NCI-H1105 treated with DMSO at 0.1 percent for 48 hours (cell line): ENCODE results near the gene IP6K3.

ENCODE experiments used
- DNase-seq: peaks from one replicate; lab custom pipeline; 2025; lab: John Stamatoyannopoulos, UW

IP6K3 gene

DNA sequence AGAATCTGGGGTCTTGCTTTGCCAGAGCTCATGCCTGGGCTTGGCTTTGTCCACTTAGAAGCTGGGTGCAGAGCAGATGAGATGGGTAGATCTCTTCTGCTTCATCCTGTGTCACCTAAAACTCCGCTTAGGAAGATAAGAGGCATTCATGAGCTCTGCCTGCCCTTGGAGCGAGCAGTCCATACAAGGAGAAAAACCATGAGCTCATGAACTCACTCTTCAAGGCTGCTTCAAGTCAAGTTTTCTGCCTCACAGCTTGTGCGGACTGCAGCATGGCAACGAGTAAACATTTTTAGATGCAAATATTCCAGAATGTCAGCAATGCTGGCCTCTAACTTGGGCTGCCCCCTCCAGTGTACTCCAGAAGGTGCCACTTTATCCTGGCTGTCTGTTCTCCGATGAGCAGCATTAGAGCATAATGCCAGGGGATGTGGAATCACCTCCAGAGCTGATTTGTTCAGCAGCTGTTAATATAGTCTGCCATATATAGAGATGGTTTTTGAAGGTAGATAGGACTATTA, 24.5 kb downstream of the IP6K3 start:
- DNase-seq: no peak

GRCh38 chr6:33721508-33721907, 25.2 kb downstream of the IP6K3 start:
- DNase-seq: no peak

DNA sequence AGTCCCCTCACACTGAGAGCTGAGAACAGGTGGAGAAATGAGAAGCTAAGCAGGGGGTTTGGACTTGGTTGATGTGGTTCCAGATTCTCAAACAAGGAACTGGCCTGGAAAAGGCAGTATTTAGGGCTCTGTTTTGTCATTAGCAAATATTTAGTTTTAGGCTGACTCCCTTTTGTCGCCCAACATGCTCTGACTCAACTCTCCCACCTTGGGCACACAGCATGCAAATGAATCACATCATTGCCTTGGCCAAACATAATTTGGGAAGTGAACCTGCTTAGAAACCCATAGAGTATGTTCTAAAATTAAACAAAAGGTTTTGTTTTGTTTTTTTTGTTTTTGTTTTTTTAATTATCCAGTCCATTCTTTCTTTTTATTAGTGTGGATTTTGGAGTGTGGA, 25.7 kb downstream of the IP6K3 start:
- DNase-seq: no peak

- DNase-seq: no peak
Measured at GRCh38 chr6:33719326-33719987, 27.2 kb downstream of the IP6K3 start.

DNA sequence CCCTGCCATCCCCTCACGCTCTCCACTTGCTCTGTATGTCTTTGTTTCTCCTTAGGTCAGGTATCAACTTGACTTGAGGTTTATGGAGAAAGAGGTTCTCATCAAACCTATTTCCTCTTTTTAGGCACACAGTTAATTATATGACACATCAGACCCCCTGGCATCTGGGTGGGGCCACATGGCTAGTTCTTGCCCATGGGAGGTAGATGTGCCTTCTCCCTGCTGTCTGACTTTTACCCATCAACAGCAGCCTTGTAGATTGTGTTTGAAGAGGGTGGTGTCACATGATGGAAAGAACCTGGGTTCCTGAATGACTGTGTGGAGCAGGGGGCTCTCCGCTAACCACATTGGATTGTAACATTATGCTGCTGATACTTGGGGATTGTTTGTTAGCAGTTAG, 28.0 kb downstream of the IP6K3 start:
- DNase-seq: no peak

DNA sequence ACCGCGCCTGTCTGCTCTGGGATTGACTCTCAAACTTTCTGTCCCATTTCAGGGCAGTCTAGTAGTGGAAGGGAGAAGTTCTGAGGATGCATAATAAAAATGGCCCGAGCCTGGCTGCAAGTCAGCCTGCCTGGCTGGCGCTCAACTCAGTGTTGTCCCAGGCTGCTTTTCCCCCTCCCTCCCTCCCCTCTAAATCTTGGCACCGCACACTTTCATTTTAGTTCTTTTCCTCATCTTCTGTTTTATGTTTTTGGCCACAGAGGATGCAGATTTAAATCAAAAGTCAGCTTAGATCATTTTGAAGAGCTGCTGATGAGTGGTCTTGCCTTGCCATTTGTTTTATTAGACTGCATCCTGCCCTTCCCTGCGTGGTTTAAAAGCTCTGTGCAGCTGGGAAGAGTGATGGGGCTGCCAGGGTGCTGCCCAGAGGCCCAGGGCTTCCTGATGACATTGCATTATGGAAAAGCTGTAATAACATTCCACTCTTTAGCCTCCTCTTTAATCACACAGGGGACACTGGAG, 28.7 kb downstream of the IP6K3 start:
- DNase-seq: no peak

DNA sequence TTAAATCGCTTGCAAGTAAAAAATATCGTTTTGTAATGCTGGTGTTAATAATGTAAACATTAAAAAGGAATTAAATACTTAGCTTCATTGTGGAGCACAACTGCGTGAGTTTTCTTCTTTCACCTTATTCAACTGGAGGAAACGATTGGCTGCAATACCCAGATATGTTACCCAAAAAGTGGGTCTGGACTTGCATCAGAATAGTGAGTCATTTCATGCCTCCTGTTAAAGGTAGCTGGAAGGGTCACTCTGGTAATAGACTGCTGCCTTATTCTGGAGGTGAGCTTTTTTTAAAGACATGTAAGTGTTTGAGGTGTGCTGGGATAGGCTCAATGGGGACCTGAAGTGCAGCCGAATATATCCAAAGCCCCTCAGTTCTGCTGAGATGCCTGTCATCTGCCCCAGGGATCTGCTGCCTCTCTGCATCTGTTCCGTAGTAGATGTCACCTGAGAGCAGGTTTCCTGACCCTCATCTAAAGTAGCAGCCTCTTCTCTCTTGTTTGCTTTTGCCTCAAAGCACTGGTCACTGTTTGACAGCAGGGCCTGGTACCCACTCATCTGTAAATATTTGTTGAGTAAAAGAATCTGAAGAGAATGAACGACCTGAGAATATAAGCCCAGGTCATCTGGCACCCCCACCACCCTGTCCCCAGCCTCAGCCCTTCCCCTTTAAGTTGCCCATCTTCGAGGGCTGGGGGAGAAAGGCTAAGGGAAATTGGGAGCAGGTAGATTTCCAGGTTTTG, 29.6 kb downstream of the IP6K3 start:
- DNase-seq: no peak

- DNase-seq: peak; percentile 14
Measured at GRCh38 chr6:33716379-33716778, 30.3 kb downstream of the IP6K3 start.

- no peak for DNase-seq
Measured at GRCh38 chr6:33714385-33715040, 32.2 kb downstream of the IP6K3 start.

- no peak for DNase-seq
Measured at GRCh38 chr6:33713786-33714185, 32.9 kb downstream of the IP6K3 start.

GRCh38 chr6:33712914-33713313, 33.8 kb downstream of the IP6K3 start:
- DNase-seq: no peak

- DNase-seq: peak; percentile 97
Measured at GRCh38 chr6:33711140-33712129, 35.3 kb downstream of the IP6K3 start, which contains the start of gene UQCC2. Gene UQCC2 (minus strand): TSS chr6:33711700. CDS start chr6:33711686, 14 bp downstream.

GRCh38 chr6:33710296-33711121, 36.2 kb downstream of the IP6K3 start:
- DNase-seq: no peak

- no peak for DNase-seq
Measured at GRCh38 chr6:33709605-33710295, 37.0 kb downstream of the IP6K3 start.

DNA sequence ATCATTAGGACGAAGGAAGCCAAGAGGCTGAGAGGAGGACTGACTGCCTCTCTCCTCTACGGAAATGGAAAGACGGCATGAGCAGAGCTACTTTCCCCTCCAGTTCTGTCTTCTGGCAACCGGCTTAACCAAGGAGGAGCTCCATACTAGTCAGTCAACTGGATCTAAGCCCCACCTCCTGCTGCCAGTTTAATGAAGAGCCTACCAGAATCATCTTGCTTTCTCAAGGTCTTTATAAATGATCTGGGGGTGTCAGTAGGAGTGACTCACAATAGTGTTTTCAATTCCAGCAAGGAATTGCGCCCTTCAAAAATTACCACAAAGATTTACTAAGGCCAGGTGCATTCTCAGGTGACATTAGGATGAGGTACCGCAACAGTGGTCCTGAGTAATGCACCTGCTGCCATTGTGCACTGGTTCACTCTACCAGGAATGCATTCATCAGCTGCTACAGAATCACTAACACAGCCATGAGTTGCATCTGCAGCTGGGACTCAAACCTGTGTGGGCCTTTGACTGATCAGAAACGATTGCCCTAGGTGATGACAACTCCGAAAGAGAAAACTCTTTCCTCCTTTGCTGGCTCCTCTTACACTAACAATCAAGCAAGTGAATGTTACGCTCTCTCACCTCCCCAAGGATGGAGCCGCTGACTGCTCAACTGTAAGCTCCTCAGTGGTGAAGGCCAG, 38.0 kb downstream of the IP6K3 start:
- no peak for DNase-seq

- no peak for DNase-seq
Measured at GRCh38 chr6:33707771-33708170, 38.9 kb downstream of the IP6K3 start.

- DNase-seq: no peak
Measured at GRCh38 chr6:33705955-33706725, 40.6 kb downstream of the IP6K3 start.

- DNase-seq: no peak
Measured at GRCh38 chr6:33705268-33705885, 41.3 kb downstream of the IP6K3 start.
